GM18867 (cell line): Measurements from ENCODE around the gene NTM.
"Not testable (repeated sequence)": the region's sequence is repeated elsewhere in the genome, so short reads cannot be mapped to it uniquely, and the experiment has no call there.

ENCODE experiments used
- ATAC-seq: cut with Tn5 transposase; IDR thresholded peaks from one replicate; pipeline ENCODE4 v1.9.1; 2021; ENCODE audit warnings: mild to moderate bottlenecking, moderate library complexity; ENCODE audit not compliant: unreplicated experiment

The NTM gene

GRCh38 chr11:131488238-131488637 lies 117.8 kb downstream of the NTM start:
- ATAC-seq: no peak

- ATAC-seq: no peak
Observed at GRCh38 chr11:131491503-131491902, 121.1 kb downstream of the NTM start.

- no peak for ATAC-seq
Observed at GRCh38 chr11:131495423-131495822, 125.0 kb downstream of the NTM start.

GRCh38 chr11:131497686-131498085 lies 127.3 kb downstream of the NTM start:
- ATAC-seq: not testable (repeated sequence)

GRCh38 chr11:131498631-131499160 lies 128.3 kb downstream of the NTM start:
- no peak for ATAC-seq

- ATAC-seq: no peak
Observed at GRCh38 chr11:131499199-131499598, 128.8 kb downstream of the NTM start.

- ATAC-seq: no peak
Observed at GRCh38 chr11:131503017-131503416, 132.6 kb downstream of the NTM start.

- ATAC-seq: no peak
Observed at GRCh38 chr11:131504199-131504949, 134.0 kb downstream of the NTM start.

GRCh38 chr11:131506348-131506747 lies 135.9 kb downstream of the NTM start:
- no peak for ATAC-seq

GRCh38 chr11:131510662-131511061 lies 140.2 kb downstream of the NTM start:
- no peak for ATAC-seq

GRCh38 chr11:131511794-131512193 lies 141.4 kb downstream of the NTM start:
- peak; percentile 79 for ATAC-seq

GRCh38 chr11:131512228-131512627 lies 141.8 kb downstream of the NTM start:
- ATAC-seq: no peak

GRCh38 chr11:131514062-131514461 lies 143.6 kb downstream of the NTM start:
- no peak for ATAC-seq

GRCh38 chr11:131518305-131518838 lies 148.0 kb downstream of the NTM start:
- no peak for ATAC-seq

- no peak for ATAC-seq
Observed at GRCh38 chr11:131522851-131523250, 152.4 kb downstream of the NTM start.

GRCh38 chr11:131530407-131530806 lies 160.0 kb downstream of the NTM start:
- no peak for ATAC-seq

GRCh38 chr11:131533149-131533548 lies 162.7 kb downstream of the NTM start:
- ATAC-seq: no peak

- no peak for ATAC-seq
Observed at GRCh38 chr11:131533998-131534397, 163.6 kb downstream of the NTM start.

- ATAC-seq: no peak
Observed at GRCh38 chr11:131534611-131535010, 164.2 kb downstream of the NTM start.

GRCh38 chr11:131536159-131536558 lies 165.7 kb downstream of the NTM start:
- no peak for ATAC-seq

GRCh38 chr11:131537196-131537595 lies 166.8 kb downstream of the NTM start:
- no peak for ATAC-seq

- no peak for ATAC-seq
Observed at GRCh38 chr11:131537748-131538147, 167.3 kb downstream of the NTM start.
